Epithelial cell of proximal tubule (primary cell): Measurements from ENCODE around the gene PPHLN1. TPM values are rescaled to one million over a fixed set of nuclear protein-coding genes. Genes with fewer than 3 reads are reported as not detected.

Experiments used
- DNase-seq: peaks from one replicate; pipeline ENCODE4 v3.0.0-alpha.2; 2011; ENCODE audit warnings: low read depth
- H3K4me3 ChIP-seq: 2 replicates; pipeline ENCODE4 v1.5.1; 2011; ENCODE audit warnings: low read depth, mild to moderate bottlenecking, low read length
- total RNA-seq: library from RNA; depleted of rRNA; stranded (reverse); fragments of >200 nt; gene quantifications from 2 replicates; pipeline ENCODE4 v1.2.3, GENCODE V29; 2015
- TF ChIP-seq, protein P1 (sequence below): conservative IDR thresholded peaks from 2 replicates; pipeline ENCODE4 v1.5.1; 2012; ENCODE audit warnings: low read depth, mild to moderate bottlenecking, low read length

The PPHLN1 gene
- total RNA-seq, 1 donor from 2014 or later: 76.2 TPM

DNA sequence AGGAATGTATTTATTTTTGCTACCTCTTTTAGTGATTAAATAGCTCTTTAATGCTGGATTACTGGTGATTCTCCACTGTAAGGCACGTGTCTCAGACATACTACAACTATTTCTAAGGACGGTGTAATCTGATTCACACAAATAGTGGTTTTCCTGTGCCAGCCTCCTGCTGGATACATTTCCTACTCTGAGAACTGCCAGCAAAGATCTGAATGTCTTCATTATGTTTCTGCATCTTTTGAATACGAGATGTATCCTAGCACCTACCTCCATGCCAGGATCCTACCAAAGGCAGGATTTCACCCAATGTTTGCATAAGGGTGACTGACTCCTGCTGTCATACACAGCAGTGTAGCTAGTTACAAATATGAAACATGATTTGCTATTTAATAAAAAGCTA lies 143.0 kb downstream of the PPHLN1 start:
- no peak for DNase-seq
- TF ChIP-seq, protein P1, sequence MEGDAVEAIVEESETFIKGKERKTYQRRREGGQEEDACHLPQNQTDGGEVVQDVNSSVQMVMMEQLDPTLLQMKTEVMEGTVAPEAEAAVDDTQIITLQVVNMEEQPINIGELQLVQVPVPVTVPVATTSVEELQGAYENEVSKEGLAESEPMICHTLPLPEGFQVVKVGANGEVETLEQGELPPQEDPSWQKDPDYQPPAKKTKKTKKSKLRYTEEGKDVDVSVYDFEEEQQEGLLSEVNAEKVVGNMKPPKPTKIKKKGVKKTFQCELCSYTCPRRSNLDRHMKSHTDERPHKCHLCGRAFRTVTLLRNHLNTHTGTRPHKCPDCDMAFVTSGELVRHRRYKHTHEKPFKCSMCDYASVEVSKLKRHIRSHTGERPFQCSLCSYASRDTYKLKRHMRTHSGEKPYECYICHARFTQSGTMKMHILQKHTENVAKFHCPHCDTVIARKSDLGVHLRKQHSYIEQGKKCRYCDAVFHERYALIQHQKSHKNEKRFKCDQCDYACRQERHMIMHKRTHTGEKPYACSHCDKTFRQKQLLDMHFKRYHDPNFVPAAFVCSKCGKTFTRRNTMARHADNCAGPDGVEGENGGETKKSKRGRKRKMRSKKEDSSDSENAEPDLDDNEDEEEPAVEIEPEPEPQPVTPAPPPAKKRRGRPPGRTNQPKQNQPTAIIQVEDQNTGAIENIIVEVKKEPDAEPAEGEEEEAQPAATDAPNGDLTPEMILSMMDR: no peak
- H3K4me3 ChIP-seq: no peak overlapping the region

DNA sequence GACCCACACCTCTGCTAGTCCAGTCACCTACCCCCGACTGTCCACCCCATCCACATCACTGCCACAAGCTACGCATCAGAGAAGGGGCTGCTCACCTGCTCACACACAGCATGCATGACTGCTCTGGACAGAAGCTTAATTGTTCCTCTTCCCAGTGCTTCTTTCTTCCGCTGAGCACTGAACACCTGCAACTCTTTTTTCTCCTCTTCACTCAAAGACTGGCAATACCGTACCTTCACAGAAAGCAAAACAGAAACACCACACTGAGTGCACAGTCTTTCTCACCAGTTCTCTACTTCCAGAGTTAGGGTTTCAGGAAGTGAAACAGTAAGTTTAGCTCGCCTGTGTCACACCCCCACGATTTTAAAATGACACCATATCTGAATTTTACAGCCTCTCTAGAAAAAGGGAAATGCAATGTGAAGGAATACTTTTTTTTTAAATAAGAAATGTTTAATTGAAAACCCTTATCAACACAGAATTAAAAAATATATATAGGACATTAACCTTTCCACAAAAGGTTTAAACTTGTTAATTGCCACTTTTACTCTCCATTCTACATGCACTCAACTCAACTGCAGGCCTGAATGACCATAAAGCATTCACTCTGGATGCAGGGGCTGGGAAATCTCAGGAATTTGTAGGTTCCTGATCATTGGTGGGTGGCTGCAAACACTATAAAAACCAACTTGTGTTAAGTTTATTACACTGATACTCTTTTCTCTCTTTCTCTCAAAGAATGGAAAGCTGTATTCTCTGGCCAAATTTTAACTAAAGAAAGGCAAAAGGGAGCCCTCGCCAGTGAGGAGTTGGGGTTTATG lies 143.6 kb downstream of the PPHLN1 start:
- TF ChIP-seq, protein P1: no peak
- DNase-seq: no peak
- no peak overlapping the region for H3K4me3 ChIP-seq

GRCh38 chr12:42472376-42472775 lies 146.4 kb downstream of the PPHLN1 start:
- H3K4me3 ChIP-seq: no peak overlapping the region
- TF ChIP-seq, protein P1: no peak
- DNase-seq: no peak

GRCh38 chr12:42473130-42473529 lies 147.2 kb downstream of the PPHLN1 start:
- TF ChIP-seq, protein P1: no peak

DNA sequence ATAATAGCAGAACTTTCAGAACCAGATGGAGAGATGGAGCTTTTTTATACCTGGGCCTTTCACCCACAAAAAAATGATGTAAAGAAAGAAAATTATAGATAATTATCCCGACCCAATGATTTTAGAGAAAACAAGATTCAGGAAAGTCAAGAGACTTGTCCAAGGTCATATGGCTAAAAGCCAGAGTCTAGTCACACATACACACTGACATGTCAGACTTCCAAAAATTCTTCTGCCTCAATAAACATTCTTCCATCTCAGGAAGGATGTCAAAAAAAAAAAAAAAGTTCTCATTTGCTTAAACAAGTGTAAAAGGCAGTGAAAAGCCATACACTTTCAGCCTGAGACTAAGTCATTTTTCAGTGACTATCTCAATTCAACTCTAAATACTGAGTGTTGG lies 147.6 kb downstream of the PPHLN1 start:
- TF ChIP-seq, protein P1: no peak
- DNase-seq: no peak
- no peak overlapping the region for H3K4me3 ChIP-seq

More at GRCh38 chr12:42473130-42473529, 147.2 kb downstream of the PPHLN1 start:
- DNase-seq: peak; percentile 65
- no peak overlapping the region for H3K4me3 ChIP-seq

GRCh38 chr12:42474391-42474790 lies 148.4 kb downstream of the PPHLN1 start:
- TF ChIP-seq, protein P1: no peak
- DNase-seq: peak; percentile 58
- no peak overlapping the region for H3K4me3 ChIP-seq

DNA sequence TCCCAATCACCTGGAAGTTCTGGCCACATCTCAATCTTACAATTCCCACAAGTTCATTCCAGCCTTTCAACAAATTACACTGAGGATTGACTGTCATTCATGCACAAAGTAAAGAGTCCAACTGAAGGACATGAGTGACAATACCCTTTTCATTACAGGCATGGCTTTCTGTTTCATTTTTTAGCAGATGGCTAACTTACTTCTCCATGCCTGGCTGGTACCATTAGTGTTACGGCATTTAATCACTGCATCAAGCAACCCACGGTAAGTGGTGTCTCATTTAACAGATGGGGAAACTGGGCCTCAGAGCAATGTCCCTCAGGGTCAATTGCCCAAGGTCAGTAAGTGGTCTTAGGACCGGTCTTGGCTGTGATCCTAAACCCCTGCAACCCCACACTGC lies 149.1 kb downstream of the PPHLN1 start:
- TF ChIP-seq, protein P1: no peak
- DNase-seq: no peak
- no peak overlapping the region for H3K4me3 ChIP-seq
